A549 (cell line): ENCODE data around the gene LAMC2. TPM values are rescaled to one million over a fixed set of nuclear protein-coding genes. Genes with fewer than 3 reads are reported as not detected.
A peak's percentile ranks its signal among the peaks of the same experiment; 100 is the strongest.

Experiments
- ATAC-seq, 2 experiments: fragments of 200-7000 bp in 1 of 2; fragments of >200 bp in 1 of 2; cut with Nextera tagmentation in 1 of 2; cut with Tn5 transposase in 1 of 2; 3 replicates each; pipeline versions ENCODE4 v1.8.0 to v1.9.1; 2018 to 2020; ENCODE audit warnings: mild to moderate bottlenecking in 1 of 2, moderate library complexity in 1 of 2
- CTCF ChIA-PET: fragments of 300-600 bp; sonication (Branson Sonifier 250); formaldehyde crosslinking; extraction: SDS; loops from one replicate; lab custom pipeline; 2021; ENCODE audit warnings: antibody characterized with exemption, inconsistent platforms; lab: Yijun Ruan, JAX
- POLR2A ChIA-PET: fragments of 350-600 bp; formaldehyde crosslinking; extraction: SDS; loops from one replicate; lab custom pipeline; 2021; ENCODE audit warnings: antibody characterized with exemption, inconsistent platforms; lab: Yijun Ruan, JAX
- DNase-seq, 2 experiments: peaks; one replicate each; pipeline versions ENCODE4 v3.0.0 to v3.0.0-alpha.2; 2011 to 2016; ENCODE audit warnings: low read depth in 1 of 2, low spot score in 1 of 2
- FAIRE-seq: peaks from 2 replicates; lab custom pipeline; 2011; peaks lifted over from hg19 to GRCh38; lab: Jason Lieb, UNC
- H3K27ac ChIP-seq, 2 experiments: fragments of >200 bp; sonication (Bioruptor Twin); formaldehyde crosslinking; 3 replicates each; pipeline ENCODE4 v1.5.1; 2016 to 2017
- H3K4me1 ChIP-seq: fragments of >200 bp; sonication (Bioruptor Twin); formaldehyde crosslinking; 3 replicates; pipeline ENCODE4 v1.6.1; 2016
- H3K4me2 ChIP-seq: fragments of >200 bp; sonication (Bioruptor Twin); formaldehyde crosslinking; 3 replicates; pipeline ENCODE4 v1.6.1; 2016
- H3K4me3 ChIP-seq: fragments of >200 bp; sonication (Bioruptor Twin); formaldehyde crosslinking; 3 replicates; pipeline ENCODE4 v1.5.1; 2016
- H3K9me3 ChIP-seq: fragments of >200 bp; sonication (Bioruptor Twin); formaldehyde crosslinking; 3 replicates; pipeline ENCODE4 v1.6.1; 2016
- CBX8 ChIP-seq: fragments of 200-600 bp; sonication (generic); IDR thresholded peaks from 2 replicates; pipeline ENCODE4 v1.6.1; 2016
- CTCF ChIP-seq: fragments of >200 bp; sonication (Bioruptor Twin); formaldehyde crosslinking; IDR thresholded peaks from 3 replicates; pipeline ENCODE4 v1.5.1; 2016
- E2F6 ChIP-seq: IDR thresholded peaks from 2 replicates; pipeline ENCODE4 v1.6.1; 2012; ENCODE audit warnings: low read depth, borderline replicate concordance
- EHMT2 ChIP-seq: fragments of 200-600 bp; sonication (generic); IDR thresholded peaks from 2 replicates; pipeline ENCODE4 v1.6.1; 2016; ENCODE audit warnings: antibody characterized with exemption, low read depth, mild to moderate bottlenecking, moderate library complexity
- ELK1 ChIP-seq: fragments of 150-350 bp; IDR thresholded peaks from 2 replicates; pipeline ENCODE4 v1.6.1; 2014; ENCODE audit warnings: low read depth, mild to moderate bottlenecking, low read length
- ESRRA ChIP-seq: fragments of 150-350 bp; IDR thresholded peaks from 2 replicates; pipeline ENCODE4 v1.6.1; 2014; ENCODE audit warnings: mild to moderate bottlenecking, low read length, borderline replicate concordance
- HES2 ChIP-seq: fragments of >200 bp; sonication (Bioruptor Twin); formaldehyde crosslinking; IDR thresholded peaks from 2 replicates; pipeline ENCODE4 v1.6.1; 2016
- HOXA7 ChIP-seq: fragments of 250-450 bp; sonication (Bioruptor Pico); IDR thresholded peaks from 2 replicates; pipeline ENCODE4 v1.5.0; 2020; ENCODE audit warnings: mild to moderate bottlenecking, moderate library complexity
- HOXB13 ChIP-seq: fragments of 250-450 bp; sonication (Bioruptor Pico); IDR thresholded peaks from 2 replicates; pipeline ENCODE4 v1.5.0; 2020; ENCODE audit warnings: low read depth, mild to moderate bottlenecking, moderate library complexity
- KDM1A ChIP-seq: fragments of 200-600 bp; sonication (generic); IDR thresholded peaks from 2 replicates; pipeline ENCODE4 v1.6.1; 2016; ENCODE audit warnings: low read depth, mild to moderate bottlenecking
- MAFK ChIP-seq: fragments of 450-650 bp; IDR thresholded peaks from 2 replicates; pipeline ENCODE4 v1.6.1; 2014; ENCODE audit not compliant: partially characterized antibody
- MAZ ChIP-seq: fragments of 150-350 bp; IDR thresholded peaks from 2 replicates; pipeline ENCODE4 v1.6.1; 2014; ENCODE audit warnings: antibody characterized with exemption, low read depth, low read length, borderline replicate concordance
- NR3C1 ChIP-seq: fragments of >200 bp; sonication (Bioruptor Twin); formaldehyde crosslinking; IDR thresholded peaks from 3 replicates; pipeline ENCODE4 v1.6.1; 2017
- POLR2A ChIP-seq: IDR thresholded peaks from 2 replicates; pipeline ENCODE4 v1.6.1; 2012; ENCODE audit warnings: mild to moderate bottlenecking, low read length
- POLR2AphosphoS2 ChIP-seq: conservative IDR thresholded peaks from 2 replicates; pipeline ENCODE4 v1.6.1; 2012; ENCODE audit warnings: low read length, improper control_type of control experiment, inconsistent platforms
- RARB ChIP-seq: fragments of 250-450 bp; sonication (Bioruptor Pico); IDR thresholded peaks from 2 replicates; pipeline ENCODE4 v1.8.0; 2021; ENCODE audit warnings: mild to moderate bottlenecking, moderate library complexity
- RCOR1 ChIP-seq: fragments of 150-350 bp; IDR thresholded peaks from 2 replicates; pipeline ENCODE4 v1.6.1; 2014; ENCODE audit warnings: antibody characterized with exemption, low read length, low read depth
- REST ChIP-seq: fragments of 200-600 bp; sonication (generic); IDR thresholded peaks from 2 replicates; pipeline ENCODE4 v1.6.1; 2016; ENCODE audit warnings: antibody characterized with exemption, mild to moderate bottlenecking, moderate library complexity
- SMC3 ChIP-seq: fragments of >200 bp; sonication (Bioruptor Twin); formaldehyde crosslinking; IDR thresholded peaks from 3 replicates; pipeline ENCODE4 v1.6.1; 2018; ENCODE audit warnings: inconsistent platforms
- SREBF2 ChIP-seq: fragments of 450-650 bp; IDR thresholded peaks from 2 replicates; pipeline ENCODE4 v1.6.1; 2014; ENCODE audit warnings: mild to moderate bottlenecking, moderate library complexity
- TFCP2L1 ChIP-seq: fragments of 250-450 bp; sonication (Bioruptor Pico); IDR thresholded peaks from 2 replicates; pipeline ENCODE4 v1.5.0; 2021; ENCODE audit warnings: mild to moderate bottlenecking
- TP53 ChIP-seq: fragments of 250-450 bp; sonication (Bioruptor Pico); IDR thresholded peaks from 2 replicates; pipeline ENCODE4 v1.5.0; 2021; ENCODE audit warnings: mild to moderate bottlenecking, moderate library complexity
- WGBS: methylation state at CpG from one replicate; pipeline ENCODE4 v1.1.6; 2017; ENCODE audit errors: missing lambda C conversion rate; 5-methylcytosine and 5-hydroxymethylcytosine counted together
- polyA plus RNA-seq, 4 experiments: library from polyadenylated mRNA; depleted of rRNA in 3 of 4; stranded (reverse); fragments of >200 nt; fragmentation: RNase III in 1 of 4; extraction: RNeasy Plus Mini Kit Qiagen cat#74134 plus additional on column Dnase treatment in 1 of 4; gene quantifications; 2 replicates in 3 of 4; 3 replicates in 1 of 4; pipeline ENCODE4 v1.2.3, GENCODE V29; 2011 to 2017

LAMC2 gene
- polyA plus RNA-seq, 2 of the 4 experiments (the other 2 are of a cell fraction), result 8.5 to 24.1 TPM

GRCh38 chr1:183167676-183168075 is 18.4 kb upstream of the LAMC2 start (continued):
- TF ChIP-seq REST (no peak), HES2 (no peak), CTCF (no peak), EHMT2 (no peak), HOXA7 (CRISPR knock-in tag) (no peak)

- peak overlapping the region in 1 of 2 experiments; percentile 5; a peak in 1 of 6 replicates for H3K27ac ChIP-seq
- DNase-seq (no peak), ATAC-seq (no peak), FAIRE-seq (no peak)
- ChIA-PET CTCF (interaction anchor here (3.8 kb wide), 1 partner anchor 9 kb away, joined by 16 read pairs; no protein-coding TSS in a partner anchor), POLR2A (interaction anchor here (1.3 kb wide), 1 partner anchor 12 kb away, joined by 5 read pairs; no protein-coding TSS in a partner anchor)
- no peak overlapping the region for H3K4me3 ChIP-seq
- H3K4me1 ChIP-seq, result peaks cover 22% of the 10 kb centered on the region
- no peak overlapping the region for H3K4me2 ChIP-seq
- H3K9me3 ChIP-seq, result no peaks in the 10 kb centered on the region
- WGBS, result 71% methylated on average over 3 of the region's 3 CpGs
- TF ChIP-seq ELK1 (no peak), RARB (CRISPR knock-in tag) (no peak), TFCP2L1 (CRISPR knock-in tag) (no peak), POLR2A (no peak), CTCF (no peak), HES2 (no peak), RCOR1 (no peak), SMC3 (no peak), POLR2AphosphoS2 (no peak), SREBF2 (no peak), HOXB13 (CRISPR knock-in tag) (no peak), KDM1A (no peak), NR3C1 (no peak), MAFK (no peak), E2F6 (no peak), CBX8 (no peak), MAZ (no peak), ESRRA (no peak), TP53 (CRISPR knock-in tag) (no peak)
Measured at GRCh38 chr1:183168308-183168707, 17.8 kb upstream of the LAMC2 start.
